ENCODE data around the gene HIPK2. TPM values are rescaled to one million over a fixed set of nuclear protein-coding genes. Genes with fewer than 3 reads are reported as not detected.

Gene HIPK2
- total and polyA plus RNA-seq, 2 donors (not counting 3 experiments of a cell fraction or from before 2014, with no cell fraction given): 9.0 to 43.8 TPM

DNA sequence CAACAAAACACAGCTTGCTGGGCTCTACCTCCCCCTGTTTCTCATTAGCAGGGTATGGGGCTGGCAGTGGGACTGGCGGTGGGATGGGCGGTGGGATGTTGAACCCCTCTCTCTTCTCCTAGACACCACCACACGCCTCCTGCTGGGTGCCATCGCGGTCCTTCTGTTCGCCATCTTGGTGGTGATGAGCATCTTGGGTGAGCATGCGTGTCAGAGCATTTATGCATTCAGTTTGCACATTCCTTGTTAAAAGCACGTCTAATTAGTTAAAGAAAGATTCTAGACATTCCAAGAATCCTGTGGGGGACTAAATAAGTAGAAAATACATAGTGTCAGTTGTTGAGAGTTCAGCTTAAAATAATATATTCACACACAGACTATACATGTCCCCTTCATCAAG is 241.6 kb downstream of the HIPK2 start:
- no peak for FAIRE-seq
- CTCF ChIA-PET: no interaction called here
- no TSS peak for BruUV-seq (replicated peaks)
- no peaks in the 10 kb centered on the region for H3K9me1 ChIP-seq (replicated peaks; ENCODE audit: control insufficient read depth, extremely low read depth, insufficient read depth, low read length)
- peaks cover 3% of the 10 kb centered on the region for H3K4me1 ChIP-seq (ENCODE audit: control insufficient read depth, extremely low read depth, insufficient read depth, low read length)
- no peak overlapping the region for H3K27ac ChIP-seq (ENCODE audit: insufficient read depth, low read depth, low read length)
- no peak overlapping the region for H2AFZ ChIP-seq (ENCODE audit: low read depth, low read length)
- intact Hi-C loops (cut with micrococcal nuclease) (no loop called here), dilution Hi-C loops (cut with MboI; ENCODE audit: extremely low pct_ligation_motif_present, low sequenced_read_pairs) (no loop called here)
- H3K4me3 ChIP-seq (replicated peaks in 1 of 3; ENCODE audit: insufficient read depth in 1 of 3, low read depth in 1 of 3, low read length in 3 of 3): no peak overlapping the region
- H3K9ac ChIP-seq (replicated peaks; ENCODE audit: extremely low read depth, insufficient read depth, low read length): no peak overlapping the region
- H3K9me3 ChIP-seq (replicated peaks; ENCODE audit: control insufficient read depth, insufficient read depth, low read length): no peaks in the 10 kb centered on the region
- H3K79me2 ChIP-seq (ENCODE audit: control insufficient read depth, insufficient read depth, low read length): no peaks in the 10 kb centered on the region
- TF ChIP-seq JUN (IDR thresholded peaks at IDR 0.05; ENCODE audit: borderline replicate concordance, insufficient read depth, insufficient read length, low read depth) (no peak), EZH2 (IDR thresholded peaks at IDR 0.05; ENCODE audit: borderline replicate concordance, low read depth, low read length, severe bottlenecking) (no peak), POLR2AphosphoS5 (IDR thresholded peaks at IDR 0.05; ENCODE audit: insufficient read depth, low read depth, low read length) (no peak), GATA2 (IDR thresholded peaks at IDR 0.05; ENCODE audit: insufficient read depth, insufficient read length, low read depth, low read length) (no peak), MYC (IDR thresholded peaks at IDR 0.05; ENCODE audit: low read depth, low read length) (no peak), FOS (IDR thresholded peaks at IDR 0.05; ENCODE audit: borderline replicate concordance, insufficient read depth, low read length) (no peak), POLR2A (IDR thresholded peaks at IDR 0.05; ENCODE audit: low read depth, low read length) (no peak)
- TF ChIP-seq, protein P1, sequence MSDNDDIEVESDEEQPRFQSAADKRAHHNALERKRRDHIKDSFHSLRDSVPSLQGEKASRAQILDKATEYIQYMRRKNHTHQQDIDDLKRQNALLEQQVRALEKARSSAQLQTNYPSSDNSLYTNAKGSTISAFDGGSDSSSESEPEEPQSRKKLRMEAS (IDR thresholded peaks at IDR 0.05; ENCODE audit: insufficient read depth, insufficient read length): no peak
- TF ChIP-seq, protein P2, sequence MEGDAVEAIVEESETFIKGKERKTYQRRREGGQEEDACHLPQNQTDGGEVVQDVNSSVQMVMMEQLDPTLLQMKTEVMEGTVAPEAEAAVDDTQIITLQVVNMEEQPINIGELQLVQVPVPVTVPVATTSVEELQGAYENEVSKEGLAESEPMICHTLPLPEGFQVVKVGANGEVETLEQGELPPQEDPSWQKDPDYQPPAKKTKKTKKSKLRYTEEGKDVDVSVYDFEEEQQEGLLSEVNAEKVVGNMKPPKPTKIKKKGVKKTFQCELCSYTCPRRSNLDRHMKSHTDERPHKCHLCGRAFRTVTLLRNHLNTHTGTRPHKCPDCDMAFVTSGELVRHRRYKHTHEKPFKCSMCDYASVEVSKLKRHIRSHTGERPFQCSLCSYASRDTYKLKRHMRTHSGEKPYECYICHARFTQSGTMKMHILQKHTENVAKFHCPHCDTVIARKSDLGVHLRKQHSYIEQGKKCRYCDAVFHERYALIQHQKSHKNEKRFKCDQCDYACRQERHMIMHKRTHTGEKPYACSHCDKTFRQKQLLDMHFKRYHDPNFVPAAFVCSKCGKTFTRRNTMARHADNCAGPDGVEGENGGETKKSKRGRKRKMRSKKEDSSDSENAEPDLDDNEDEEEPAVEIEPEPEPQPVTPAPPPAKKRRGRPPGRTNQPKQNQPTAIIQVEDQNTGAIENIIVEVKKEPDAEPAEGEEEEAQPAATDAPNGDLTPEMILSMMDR (IDR thresholded peaks at IDR 0.05; ENCODE audit: extremely low read depth in 1 of 2, insufficient read depth in 1 of 2, low read depth in 1 of 2, low read length in 2 of 2): no peak
- POLR2A ChIA-PET: no interaction called here
- no peaks in the 10 kb centered on the region for H4K20me1 ChIP-seq (replicated peaks; ENCODE audit: control insufficient read depth, extremely low read depth, insufficient read depth, low read length)
- DNase-seq (ENCODE audit: low read depth, low spot score): no peak
- peaks cover 4 to 9% of the 10 kb centered on the region in 2 experiments for H3K27me3 ChIP-seq (ENCODE audit: control insufficient read depth in 2 of 2, insufficient read depth in 2 of 2, low read length in 2 of 2)
- no peak overlapping the region for H3K4me2 ChIP-seq (ENCODE audit: insufficient read depth, low read length)
- H3K36me3 ChIP-seq (ENCODE audit: control insufficient read depth in 2 of 2, extremely low read depth in 1 of 2, insufficient read depth in 2 of 2, low read length in 2 of 2): no peaks in the 10 kb centered on the region

All from endothelial cell of umbilical vein (primary cell).